ENCODE data around the gene SHB. TPM values are rescaled to one million over a fixed set of nuclear protein-coding genes. Genes with fewer than 3 reads are reported as not detected.

Gene SHB
- total and polyA plus RNA-seq, 2 of the 8 experiments (the other 6 are each of a cell fraction or from before 2014, with no cell fraction given): 4.1 to 12.6 TPM

- Histone ChIP-seq H3K14ac (ENCODE audit: insufficient read length) (no peak overlapping the region), H3K27ac (ENCODE audit: low read depth, low read length) (peak overlapping the region; percentile 47; the same call in 1 of the 2 replicates), H4K20me1 (replicated peaks in 1 of 2; ENCODE audit: control insufficient read depth in 1 of 2, insufficient read depth in 2 of 2, low read length in 2 of 2) (no peaks in the 10 kb centered on the region), H4K91ac (replicated peaks; ENCODE audit: insufficient read length, low read length) (peak overlapping the region; percentile 48), H3K4me3 (ENCODE audit: extremely low read depth in 1 of 4, insufficient read depth in 2 of 4, low read depth in 3 of 4, low read length in 4 of 4) (no peak overlapping the region), H2AK5ac (ENCODE audit: low read depth, low read length) (peak overlapping the region; percentile 99), H4K8ac (ENCODE audit: extremely low read depth, insufficient read depth, low read length) (0 out of 2 replicates have a peak overlapping the region, but pooled peaks have one; percentile 19), H4K5ac (ENCODE audit: insufficient read length, low read depth, low read length) (no peak overlapping the region), H2BK12ac (ENCODE audit: low read depth, low read length) (peak overlapping the region; percentile 95), H2BK5ac (ENCODE audit: low read depth, low read length) (peak overlapping the region; percentile 81), H3K4me2 (ENCODE audit: insufficient read depth in 1 of 2, low read depth in 2 of 2, low read length in 2 of 2) (peak overlapping the region; percentile 1 to 20; a peak in 2 of 4 replicates), H3K4ac (replicated peaks; ENCODE audit: insufficient read length, low read depth, low read length) (no peak overlapping the region), H3K23me2 (ENCODE audit: low read depth, low read length) (no peaks in the 10 kb centered on the region), H3K18ac (ENCODE audit: extremely low read depth, low read length) (peak overlapping the region; percentile 89), H2BK120ac (replicated peaks; ENCODE audit: low read depth, low read length) (no peak overlapping the region), H3K23ac (ENCODE audit: insufficient read length) (no peak overlapping the region), H3K9me3 (ENCODE audit: insufficient read depth in 2 of 2, low read depth in 1 of 2, low read length in 1 of 2) (no peaks in the 10 kb centered on the region), H3K79me2 (ENCODE audit: control insufficient read depth in 1 of 2, insufficient read depth in 2 of 2, low read length in 2 of 2) (peaks cover 0 to 18% of the 10 kb centered on the region in 2 experiments; a peak in 1 of 4 replicates), H3K27me3 (replicated peaks in 1 of 4; ENCODE audit: control insufficient read depth in 3 of 4, extremely low read depth in 1 of 4, insufficient read depth in 3 of 4, low read length in 3 of 4) (no peaks in the 10 kb centered on the region), H3K4me1 (replicated peaks in 1 of 4; ENCODE audit: control insufficient read depth in 3 of 4, insufficient read depth in 4 of 4, low read length in 3 of 4) (peaks cover 37 to 67% (median 45%) of the 10 kb centered on the region in 4 experiments), H3K9ac (replicated peaks in 1 of 4; ENCODE audit: extremely low read depth in 1 of 4, low read depth in 3 of 4, low read length in 3 of 4) (no peak overlapping the region), H2BK15ac (ENCODE audit: low read length) (peak overlapping the region; percentile 73; the same call in 1 of the 2 replicates), H3K36me3 (ENCODE audit: control insufficient read depth in 2 of 4, insufficient read depth in 4 of 4, low read length in 3 of 4) (no peaks in the 10 kb centered on the region), H2BK20ac (ENCODE audit: low read length) (peak overlapping the region; percentile 94; the same call in 1 of the 2 replicates), H3K56ac (replicated peaks; ENCODE audit: insufficient read length, low read depth, low read length) (no peak overlapping the region), H2AFZ (ENCODE audit: low read length) (no peak overlapping the region), H3K79me1 (ENCODE audit: low read depth, low read length) (peaks cover 14% of the 10 kb centered on the region)
- no peak for FAIRE-seq
- no peak for DNase-seq (ENCODE audit: low read depth in 1 of 2, low spot score in 2 of 2)
- TF ChIP-seq RAD21 (IDR thresholded peaks at IDR 0.05 in 1 of 2, conservative IDR thresholded peaks at IDR 0.05 in 1 of 2; ENCODE audit: low read depth in 2 of 2, low read length in 2 of 2) (no peak), CEBPB (IDR thresholded peaks at IDR 0.05; ENCODE audit: low read depth, low read length) (peak; percentile 54; the same call in 1 of the 2 replicates), TBP (IDR thresholded peaks at IDR 0.05; ENCODE audit: low read depth, low read length) (no peak), GTF2F1 (IDR thresholded peaks at IDR 0.05; ENCODE audit: borderline replicate concordance, low read depth, low read length) (no peak), SRF (IDR thresholded peaks at IDR 0.05; ENCODE audit: low read depth, low read length) (no peak), KDM4A (IDR thresholded peaks at IDR 0.05; ENCODE audit: low read depth, low read length, severe bottlenecking) (no peak), TCF12 (IDR thresholded peaks at IDR 0.05; ENCODE audit: low read depth, low read length) (0 out of 2 replicates have a peak, but pooled peaks have one; percentile 10), POLR2A (IDR thresholded peaks at IDR 0.05; ENCODE audit: control extremely low read depth in 1 of 2, low read depth in 2 of 2, low read length in 2 of 2) (no peak), HDAC6 (IDR thresholded peaks at IDR 0.05; ENCODE audit: low read depth, low read length) (no peak)
- ChIA-PET POLR2A (ENCODE audit: partially characterized antibody) (interaction anchor here (0.8 to 2.1 kb wide), 4 partner anchors 9 to 19 kb away, joined by 3 to 9 read pairs (median 4); no protein-coding TSS in a partner anchor), CTCF (ENCODE audit: partially characterized antibody) (interaction anchor here (0.6 to 5.5 kb wide), 14 partner anchors 7 to 240 kb away, joined by 3 to 43 read pairs (median 10); no protein-coding TSS in a partner anchor)
- 68% methylated on average over 7 of the region's 7 CpGs; no CpG with 5 or more reads in 1 of the 2 experiments for WGBS, 2 experiments (ENCODE audit: extremely low coverage in 1 of 2, insufficient coverage in 1 of 2, insufficient read length in 1 of 2, insufficient replicate concordance in 2 of 2, low coverage in 1 of 2, low lambda C conversion rate in 2 of 2, missing lambda C conversion rate in 1 of 2)
Measured at GRCh38 chr9:38024036-38024681, 44.9 kb downstream of the SHB start.
